Astrocyte of the spinal cord (primary cell): ENCODE data around the gene IVNS1ABP.
"Not testable (repeated sequence)": the region's sequence is repeated elsewhere in the genome, so short reads cannot be mapped to it uniquely, and the experiment has no call there.

ENCODE experiments used
- DNase-seq: peaks from one replicate; pipeline ENCODE4 v3.0.0; 2011; ENCODE audit warnings: low read depth, low spot score
- H3K4me3 ChIP-seq: 2 replicates; pipeline ENCODE4 v1.5.1; 2011; ENCODE audit warnings: low read depth, mild to moderate bottlenecking, low read length, moderate library complexity
- in situ Hi-C: cut with HindIII; loops from 2 replicates; pipeline ENCODE4 v1.10.0; 2017; ENCODE audit warnings: low sequenced_read_pairs
- TF ChIP-seq, protein P1 (sequence below): IDR thresholded peaks from 2 replicates; pipeline ENCODE4 v1.5.1; 2012; ENCODE audit warnings: low read depth, mild to moderate bottlenecking, low read length, inconsistent platforms

IVNS1ABP gene

DNA sequence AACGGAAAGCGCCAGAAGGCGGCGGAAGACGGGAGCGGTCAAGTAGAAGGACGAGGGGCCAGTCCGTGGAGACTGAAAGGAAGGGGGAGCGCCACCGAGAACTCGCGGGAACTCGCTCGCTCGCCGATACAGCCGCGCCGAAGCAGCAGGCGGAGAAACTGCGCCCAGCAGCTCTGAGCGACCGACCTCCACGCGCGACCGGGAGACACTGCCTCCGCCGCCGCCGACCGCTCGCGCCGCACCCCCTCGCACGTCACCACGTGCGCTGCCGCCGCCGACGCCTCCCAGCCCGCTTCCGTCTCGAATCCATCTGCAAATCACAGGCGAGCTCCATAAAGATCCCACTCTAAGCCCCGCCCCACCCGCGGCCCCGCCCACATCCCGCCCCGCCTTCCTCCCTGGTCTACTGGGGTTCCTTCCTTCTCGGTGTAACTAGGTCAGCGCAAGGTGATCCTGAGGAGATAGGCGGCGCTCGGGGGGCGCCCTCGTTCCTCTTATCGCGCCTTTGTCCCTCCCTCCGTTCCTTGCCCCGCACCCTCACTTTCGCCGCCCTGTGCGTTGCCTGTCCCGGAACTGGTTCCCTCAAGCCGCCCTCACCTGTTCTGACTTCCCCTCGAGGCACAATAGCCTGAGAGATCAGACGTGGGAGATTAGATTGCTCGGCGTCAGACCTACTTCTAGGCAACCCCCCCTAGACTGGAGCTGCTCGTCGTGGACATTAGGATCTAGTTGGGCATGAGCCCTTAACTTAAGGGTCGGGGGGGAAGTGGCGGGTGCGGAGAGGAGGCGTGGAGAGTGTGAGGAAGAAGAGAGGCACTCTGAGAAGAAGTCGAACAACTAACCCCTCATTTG lies at the start of gene IVNS1ABP:
Gene IVNS1ABP (minus strand): TSS at position 210 of the 852 bp plus-strand sequence. CDS start 7,750 bp downstream, outside the sequence.
- in situ Hi-C loops: no loop called here
- peak within 1 kb of the TSS; percentile 97 for H3K4me3 ChIP-seq
- TF ChIP-seq, protein P1, sequence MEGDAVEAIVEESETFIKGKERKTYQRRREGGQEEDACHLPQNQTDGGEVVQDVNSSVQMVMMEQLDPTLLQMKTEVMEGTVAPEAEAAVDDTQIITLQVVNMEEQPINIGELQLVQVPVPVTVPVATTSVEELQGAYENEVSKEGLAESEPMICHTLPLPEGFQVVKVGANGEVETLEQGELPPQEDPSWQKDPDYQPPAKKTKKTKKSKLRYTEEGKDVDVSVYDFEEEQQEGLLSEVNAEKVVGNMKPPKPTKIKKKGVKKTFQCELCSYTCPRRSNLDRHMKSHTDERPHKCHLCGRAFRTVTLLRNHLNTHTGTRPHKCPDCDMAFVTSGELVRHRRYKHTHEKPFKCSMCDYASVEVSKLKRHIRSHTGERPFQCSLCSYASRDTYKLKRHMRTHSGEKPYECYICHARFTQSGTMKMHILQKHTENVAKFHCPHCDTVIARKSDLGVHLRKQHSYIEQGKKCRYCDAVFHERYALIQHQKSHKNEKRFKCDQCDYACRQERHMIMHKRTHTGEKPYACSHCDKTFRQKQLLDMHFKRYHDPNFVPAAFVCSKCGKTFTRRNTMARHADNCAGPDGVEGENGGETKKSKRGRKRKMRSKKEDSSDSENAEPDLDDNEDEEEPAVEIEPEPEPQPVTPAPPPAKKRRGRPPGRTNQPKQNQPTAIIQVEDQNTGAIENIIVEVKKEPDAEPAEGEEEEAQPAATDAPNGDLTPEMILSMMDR: no peak
- DNase-seq: peak; percentile 95

DNA sequence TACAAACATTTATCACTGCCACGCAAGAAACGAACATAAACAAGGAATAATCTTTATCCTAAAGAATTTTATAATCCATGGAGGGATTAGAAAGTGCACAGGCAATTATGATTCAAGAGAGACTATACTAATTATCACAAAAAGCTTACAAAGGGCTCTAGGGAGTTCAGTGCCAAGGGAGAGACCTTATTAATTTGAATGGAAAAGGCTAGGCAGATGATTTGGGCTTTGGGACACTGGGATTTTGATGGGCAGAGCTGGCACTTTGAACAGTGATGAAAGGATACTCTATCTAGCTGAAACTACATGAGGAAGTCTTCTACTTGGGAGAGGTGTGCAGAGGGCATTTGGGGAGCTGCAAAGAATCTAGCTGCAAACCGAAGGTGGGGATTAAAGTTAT lies 48.9 kb upstream of the IVNS1ABP start:
- no peak overlapping the region for H3K4me3 ChIP-seq
- in situ Hi-C loops: no loop called here
- DNase-seq: no peak
- TF ChIP-seq, protein P1: no peak

DNA sequence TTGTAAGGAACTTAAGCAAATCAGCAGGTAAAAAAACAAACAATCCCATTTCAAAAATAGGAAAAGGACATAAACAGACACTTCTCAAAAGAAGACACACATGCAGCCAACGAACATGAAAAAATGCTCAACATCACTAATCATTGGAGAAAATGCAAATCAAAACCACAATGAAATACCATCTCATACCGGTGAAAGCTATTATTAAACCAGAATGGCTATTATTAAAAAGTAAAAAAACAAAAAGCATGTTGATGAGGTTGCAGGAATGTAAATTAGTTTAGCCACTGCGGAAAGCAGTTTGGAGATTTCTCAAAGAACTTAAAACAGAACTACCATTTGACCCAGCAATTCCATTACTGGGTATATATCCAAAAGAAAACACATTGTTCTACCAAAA lies 47.5 kb upstream of the IVNS1ABP start:
- DNase-seq, H3K4me3 ChIP-seq, in situ Hi-C loops: not testable (repeated sequence)

DNA sequence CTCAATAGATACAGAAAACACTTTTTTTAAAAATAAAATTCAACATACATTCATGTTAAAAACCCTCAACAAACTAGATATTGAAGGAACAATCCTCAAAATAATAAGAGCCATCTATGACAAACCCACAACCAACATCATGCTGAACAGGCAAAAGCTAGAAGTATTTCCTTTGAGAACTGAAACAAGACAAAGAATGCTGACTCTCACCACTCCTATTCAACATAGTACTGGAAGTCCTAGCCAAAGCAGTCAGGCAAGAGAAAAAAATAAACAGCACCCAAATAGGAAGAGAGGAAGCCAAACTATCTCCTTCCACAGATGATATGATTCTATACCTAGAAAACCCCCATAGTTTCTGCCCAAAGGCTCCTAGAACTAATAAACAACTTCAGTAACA lies 46.2 kb upstream of the IVNS1ABP start:
- H3K4me3 ChIP-seq: no peak overlapping the region
- no peak for DNase-seq
- in situ Hi-C loops: no loop called here
- TF ChIP-seq, protein P1: no peak

DNA sequence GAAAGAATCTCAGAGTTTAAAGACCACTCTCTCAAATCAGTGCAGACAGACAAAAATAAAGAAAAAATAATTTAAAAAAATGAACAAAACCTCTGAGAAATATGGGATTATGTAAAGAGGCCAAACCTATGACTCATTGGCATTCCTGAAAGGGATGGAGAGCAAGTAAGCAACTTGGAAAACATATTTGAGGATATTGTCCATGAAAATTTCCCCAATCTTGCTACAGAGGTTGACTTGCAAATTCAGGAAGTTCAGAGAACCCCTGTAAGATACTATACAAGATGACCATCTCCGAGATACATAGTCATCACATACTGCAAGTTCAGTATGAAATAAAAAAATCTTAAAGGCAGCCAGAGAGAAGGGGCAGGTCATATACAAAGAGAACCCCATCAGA lies 43.7 kb upstream of the IVNS1ABP start:
- TF ChIP-seq, protein P1: no peak

DNA sequence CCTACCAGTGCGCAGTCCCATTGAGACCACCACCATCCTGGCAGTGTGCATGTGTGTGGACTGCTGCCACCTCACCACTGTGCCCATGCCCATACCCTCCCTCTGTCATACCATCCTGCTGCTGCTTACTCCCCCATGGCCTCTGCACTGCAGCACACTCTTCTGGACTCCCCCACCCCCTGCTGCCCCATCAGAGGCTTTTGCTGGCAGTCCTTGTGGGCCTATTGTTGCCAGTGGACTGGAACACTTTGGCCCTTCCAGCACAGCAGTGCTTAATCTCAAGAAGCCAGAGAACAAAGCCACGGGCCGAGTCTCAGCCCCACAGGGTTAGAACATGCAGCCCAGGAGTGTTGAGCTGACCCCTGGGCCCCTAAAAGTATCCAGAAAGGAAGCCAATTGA lies 41.9 kb upstream of the IVNS1ABP start:
- DNase-seq: no peak
- no peak overlapping the region for H3K4me3 ChIP-seq
- TF ChIP-seq, protein P1: no peak
- in situ Hi-C loops: no loop called here

More for the DNA sequence above, 43.7 kb upstream of the IVNS1ABP start:
- no peak for DNase-seq
- H3K4me3 ChIP-seq: no peak overlapping the region
- in situ Hi-C loops: no loop called here

DNA sequence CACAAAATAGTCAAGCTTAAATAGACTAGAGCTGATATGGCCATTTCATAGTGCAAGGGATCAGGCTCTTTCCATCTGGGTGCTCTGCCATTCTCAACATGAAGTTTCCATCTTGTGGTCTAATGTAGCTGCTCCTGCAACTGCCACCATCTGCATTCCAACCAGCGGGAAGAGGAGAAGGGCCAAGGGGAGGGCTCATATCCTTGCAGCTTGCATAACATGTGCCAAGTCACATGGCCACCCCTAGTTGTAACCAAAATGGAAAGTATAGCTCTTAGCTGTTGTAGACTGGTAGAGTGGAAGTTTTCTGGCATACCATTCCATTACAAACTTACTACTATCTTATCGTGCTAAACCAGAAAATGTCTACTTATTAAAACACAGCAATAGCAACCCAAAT lies 38.9 kb upstream of the IVNS1ABP start:
- TF ChIP-seq, protein P1: no peak
- in situ Hi-C loops: no loop called here
- no peak for DNase-seq
- H3K4me3 ChIP-seq: no peak overlapping the region
